K562 (cell line): ENCODE data around the gene GALNS. TPM values are rescaled to one million over a fixed set of nuclear protein-coding genes. Genes with fewer than 3 reads are reported as not detected.

Source experiments
- ARID2 ChIP-seq: fragments of 450-650 bp; IDR thresholded peaks from 2 replicates; pipeline ENCODE4 v1.6.1; 2017; ENCODE audit warnings: antibody characterized with exemption, mild to moderate bottlenecking
- ARID3B ChIP-seq: fragments of 250-450 bp; sonication (Bioruptor Pico); IDR thresholded peaks from 2 replicates; pipeline ENCODE4 v1.4.0; 2020; ENCODE audit warnings: borderline replicate concordance
- ASH1L ChIP-seq: fragments of 450-650 bp; IDR thresholded peaks from 2 replicates; pipeline ENCODE4 v1.6.1; 2018; ENCODE audit warnings: borderline replicate concordance, mild to moderate bottlenecking, low read depth; ENCODE audit not compliant: partially characterized antibody
- BHLHE40 ChIP-seq: IDR thresholded peaks from 2 replicates; pipeline ENCODE4 v1.6.1; 2011; ENCODE audit warnings: low read length, improper control_type of control experiment
- CBX1 ChIP-seq: sonication (generic); IDR thresholded peaks from 2 replicates; pipeline ENCODE4 v1.6.1; 2016; ENCODE audit warnings: antibody characterized with exemption, low read depth, mild to moderate bottlenecking
- CHD2 ChIP-seq: IDR thresholded peaks from 2 replicates; pipeline ENCODE4 v1.6.1; 2011; ENCODE audit warnings: low read depth, low read length
- FOS ChIP-seq: IDR thresholded peaks from 3 replicates; pipeline ENCODE4 v1.6.1; 2011; ENCODE audit not compliant: insufficient read length; ENCODE audit errors: extremely low read depth
- FOXK1 ChIP-seq: sonication (generic); formaldehyde crosslinking; IDR thresholded peaks from 2 replicates; pipeline ENCODE4 v1.8.0; 2022; ENCODE audit warnings: missing genetic modification reagents, mild to moderate bottlenecking, borderline replicate concordance
- GABPB1 ChIP-seq: sonication (generic); formaldehyde crosslinking; IDR thresholded peaks from 2 replicates; pipeline ENCODE4 v1.8.0; 2022; ENCODE audit warnings: mild to moderate bottlenecking, missing genetic modification reagents
- HDAC2 ChIP-seq: fragments of 450-650 bp; IDR thresholded peaks from 2 replicates; pipeline ENCODE4 v1.6.1; 2016; ENCODE audit warnings: mild to moderate bottlenecking
- HNRNPH1 ChIP-seq: fragments of 200-400 bp; formaldehyde crosslinking; optimal IDR thresholded peaks from 2 replicates; pipeline ENCODE3; 2017; ENCODE audit warnings: low read depth, mild to moderate bottlenecking, low read length, moderate library complexity
- MEF2D ChIP-seq: conservative IDR thresholded peaks from 2 replicates; pipeline ENCODE4 v1.6.1; 2016; ENCODE audit warnings: low read depth, missing genetic modification characterization, missing compliant biosample characterization
- MTA2 ChIP-seq: fragments of 450-650 bp; IDR thresholded peaks from 2 replicates; pipeline ENCODE4 v1.6.1; 2016; ENCODE audit warnings: low read depth
- PHTF2 ChIP-seq: fragments of 250-450 bp; sonication (Bioruptor Pico); IDR thresholded peaks from 2 replicates; pipeline ENCODE4 v1.5.0; 2021; ENCODE audit warnings: mild to moderate bottlenecking
- RBM39 ChIP-seq: fragments of 200-400 bp; formaldehyde crosslinking; optimal IDR thresholded peaks from 2 replicates; pipeline ENCODE3; 2018; ENCODE audit warnings: low read depth, low read length
- RCOR1 ChIP-seq, 2 experiments: IDR thresholded peaks; 2 replicates each; pipeline ENCODE4 v1.6.1; 2012; ENCODE audit warnings: low read depth in 2 of 2, low read length in 2 of 2, borderline replicate concordance in 1 of 2, improper control_type of control experiment in 1 of 2
- SMARCC2 ChIP-seq: fragments of 450-650 bp; IDR thresholded peaks from 2 replicates; pipeline ENCODE4 v1.6.1; 2017; ENCODE audit warnings: antibody characterized with exemption, moderate library complexity, mild to moderate bottlenecking, low read depth
- STAG1 ChIP-seq: sonication (generic); formaldehyde crosslinking; IDR thresholded peaks from 2 replicates; pipeline ENCODE4 v1.5.0; 2020; ENCODE audit warnings: missing genetic modification reagents, borderline replicate concordance
- ZFP1 ChIP-seq: fragments of 450-650 bp; formaldehyde crosslinking; IDR thresholded peaks from 2 replicates; pipeline ENCODE4 v1.4.0; 2020; ENCODE audit warnings: mild to moderate bottlenecking, mixed read lengths
- ZNF263 ChIP-seq: sonication (generic); formaldehyde crosslinking; IDR thresholded peaks from 2 replicates; pipeline ENCODE4 v1.8.0; 2022; ENCODE audit warnings: mild to moderate bottlenecking, missing genetic modification reagents, borderline replicate concordance
- ZNF444 ChIP-seq: fragments of 250-450 bp; sonication (Bioruptor Pico); IDR thresholded peaks from 2 replicates; pipeline ENCODE4 v1.4.0; 2020; ENCODE audit warnings: mild to moderate bottlenecking, moderate library complexity
- ZNF76 ChIP-seq: fragments of 250-450 bp; sonication (Bioruptor Pico); IDR thresholded peaks from 2 replicates; pipeline ENCODE4 v1.4.0; 2020; ENCODE audit warnings: mild to moderate bottlenecking, moderate library complexity, borderline replicate concordance
- polyA plus RNA-seq, 8 experiments: library from polyadenylated mRNA; depleted of rRNA in 4 of 8; stranded (reverse) in 5 of 8; unstranded in 3 of 8; fragments of >200 nt; fragmentation: Nextera tagmentation in 2 of 8; fragmentation: Illumina TruSeq in 1 of 8; extraction: Ambion mirVana in 2 of 8; extraction: Trizol in 1 of 8; gene quantifications; 2 replicates each; pipeline versions ENCODE4 v1.2.1 to v1.2.3, GENCODE V29; 2011 to 2014; ENCODE audit warnings: inconsistent platforms in 1 of 8, missing spikeins in 1 of 8
- total RNA-seq, 7 experiments: library from RNA; depleted of rRNA in 6 of 7; stranded (reverse); fragments of >200 nt in 6 of 7; fragmentation: Illumina TruSeq in 2 of 7; extraction: Trizol in 2 of 7; gene quantifications; 2 replicates each; pipeline versions ENCODE4 v1.2.1 to v1.2.3, GENCODE V29; 2011 to 2021; ENCODE audit warnings: low replicate concordance in 1 of 7
- TF ChIP-seq, protein P1 (sequence below): fragments of 250-450 bp; sonication (Bioruptor Pico); IDR thresholded peaks from 2 replicates; pipeline ENCODE4 v1.5.1; 2021; ENCODE audit warnings: mild to moderate bottlenecking
- TF ChIP-seq, protein P2 (sequence below): fragments of 450-650 bp; IDR thresholded peaks from 2 replicates; pipeline ENCODE4 v1.6.1; 2018; ENCODE audit not compliant: partially characterized antibody

Gene GALNS
- total and polyA plus RNA-seq, 9 of the 15 experiments (the other 6 are each of a cell fraction or from before 2014, with no cell fraction given), result 0.38 to 13.2 (median 4.3) TPM

DNA sequence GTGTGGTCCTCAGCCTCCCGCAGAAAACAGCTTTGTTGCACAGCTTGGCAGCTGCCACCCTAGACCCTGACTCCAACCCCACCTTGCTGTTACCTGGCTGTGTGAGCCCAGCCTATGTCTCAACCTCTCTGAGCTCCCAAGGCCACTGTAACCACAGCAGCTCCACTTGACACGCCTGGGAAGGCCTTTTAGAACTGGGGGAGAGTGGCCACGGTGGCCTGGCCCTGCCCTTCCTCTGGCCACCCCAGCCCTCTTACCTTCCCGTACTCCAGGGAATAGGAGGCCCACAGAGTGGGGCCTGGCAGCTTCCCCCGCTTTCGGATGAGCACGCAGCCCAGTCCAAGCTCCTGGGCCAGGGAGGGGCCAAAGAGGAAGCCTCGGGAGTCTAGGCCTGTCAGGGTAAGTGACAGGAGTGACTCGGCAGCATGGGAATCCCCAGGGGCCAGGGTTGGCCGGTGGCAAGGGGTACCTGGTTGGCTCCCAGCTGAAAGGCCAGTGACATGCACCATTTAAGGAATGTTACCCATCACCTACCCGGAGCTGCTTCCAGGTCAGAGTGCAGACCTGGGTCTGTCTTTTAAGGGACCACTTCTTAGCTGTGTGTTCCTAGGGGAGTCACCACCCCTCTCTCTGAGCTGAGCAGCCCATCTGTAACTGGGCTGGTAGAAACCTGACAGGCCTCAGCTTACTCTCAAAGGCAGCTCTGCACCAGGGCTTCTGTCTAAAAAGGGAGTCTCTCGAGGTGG, 46.4 kb downstream of the GALNS start (continued):
- TF ChIP-seq, protein P1, sequence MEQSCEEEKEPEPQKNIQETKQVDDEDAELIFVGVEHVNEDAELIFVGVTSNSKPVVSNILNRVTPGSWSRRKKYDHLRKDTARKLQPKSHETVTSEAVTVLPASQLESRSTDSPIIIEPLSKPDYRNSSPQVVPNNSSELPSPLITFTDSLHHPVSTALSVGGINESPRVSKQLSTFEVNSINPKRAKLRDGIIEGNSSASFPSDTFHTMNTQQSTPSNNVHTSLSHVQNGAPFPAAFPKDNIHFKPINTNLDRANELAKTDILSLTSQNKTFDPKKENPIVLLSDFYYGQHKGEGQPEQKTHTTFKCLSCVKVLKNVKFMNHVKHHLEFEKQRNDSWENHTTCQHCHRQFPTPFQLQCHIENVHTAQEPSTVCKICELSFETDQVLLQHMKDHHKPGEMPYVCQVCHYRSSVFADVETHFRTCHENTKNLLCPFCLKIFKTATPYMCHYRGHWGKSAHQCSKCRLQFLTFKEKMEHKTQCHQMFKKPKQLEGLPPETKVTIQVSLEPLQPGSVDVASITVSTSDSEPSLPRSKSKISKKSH, result no peak
- TF ChIP-seq ZNF263, result no peak
- no peak for TF ChIP-seq MTA2
- TF ChIP-seq BHLHE40, result no peak
- TF ChIP-seq STAG1 (CRISPR knock-in tag), result no peak
- no peak for TF ChIP-seq ARID2
- TF ChIP-seq ZNF444 (CRISPR knock-in tag), result no peak
- no peak for TF ChIP-seq FOXK1 (CRISPR knock-in tag)
- TF ChIP-seq RBM39, result no peak
- TF ChIP-seq PHTF2 (CRISPR knock-in tag), result no peak
- TF ChIP-seq ARID3B, result no peak
- no peak for TF ChIP-seq MEF2D (tag)
- no peak for TF ChIP-seq ZNF76 (CRISPR knock-in tag)
- TF ChIP-seq FOS, result no peak
- no peak for TF ChIP-seq CBX1
- peak; percentile 39; the same call in 1 of the 2 replicates for TF ChIP-seq GABPB1
- TF ChIP-seq HNRNPH1, result no peak
- no peak for TF ChIP-seq ASH1L
- no peak for TF ChIP-seq ZFP1 (CRISPR knock-in tag)
- TF ChIP-seq HDAC2, result peak; percentile 57; the same call in 1 of the 2 replicates
- peak in 1 of 2 experiments; percentile 53; a peak in 1 of 4 replicates for TF ChIP-seq RCOR1 (IDR thresholded peaks at IDR 0.05; ENCODE audit: borderline replicate concordance in 1 of 2, low read depth in 2 of 2, low read length in 2 of 2)
- no peak for TF ChIP-seq SMARCC2
- no peak for TF ChIP-seq CHD2
- TF ChIP-seq, protein P2, sequence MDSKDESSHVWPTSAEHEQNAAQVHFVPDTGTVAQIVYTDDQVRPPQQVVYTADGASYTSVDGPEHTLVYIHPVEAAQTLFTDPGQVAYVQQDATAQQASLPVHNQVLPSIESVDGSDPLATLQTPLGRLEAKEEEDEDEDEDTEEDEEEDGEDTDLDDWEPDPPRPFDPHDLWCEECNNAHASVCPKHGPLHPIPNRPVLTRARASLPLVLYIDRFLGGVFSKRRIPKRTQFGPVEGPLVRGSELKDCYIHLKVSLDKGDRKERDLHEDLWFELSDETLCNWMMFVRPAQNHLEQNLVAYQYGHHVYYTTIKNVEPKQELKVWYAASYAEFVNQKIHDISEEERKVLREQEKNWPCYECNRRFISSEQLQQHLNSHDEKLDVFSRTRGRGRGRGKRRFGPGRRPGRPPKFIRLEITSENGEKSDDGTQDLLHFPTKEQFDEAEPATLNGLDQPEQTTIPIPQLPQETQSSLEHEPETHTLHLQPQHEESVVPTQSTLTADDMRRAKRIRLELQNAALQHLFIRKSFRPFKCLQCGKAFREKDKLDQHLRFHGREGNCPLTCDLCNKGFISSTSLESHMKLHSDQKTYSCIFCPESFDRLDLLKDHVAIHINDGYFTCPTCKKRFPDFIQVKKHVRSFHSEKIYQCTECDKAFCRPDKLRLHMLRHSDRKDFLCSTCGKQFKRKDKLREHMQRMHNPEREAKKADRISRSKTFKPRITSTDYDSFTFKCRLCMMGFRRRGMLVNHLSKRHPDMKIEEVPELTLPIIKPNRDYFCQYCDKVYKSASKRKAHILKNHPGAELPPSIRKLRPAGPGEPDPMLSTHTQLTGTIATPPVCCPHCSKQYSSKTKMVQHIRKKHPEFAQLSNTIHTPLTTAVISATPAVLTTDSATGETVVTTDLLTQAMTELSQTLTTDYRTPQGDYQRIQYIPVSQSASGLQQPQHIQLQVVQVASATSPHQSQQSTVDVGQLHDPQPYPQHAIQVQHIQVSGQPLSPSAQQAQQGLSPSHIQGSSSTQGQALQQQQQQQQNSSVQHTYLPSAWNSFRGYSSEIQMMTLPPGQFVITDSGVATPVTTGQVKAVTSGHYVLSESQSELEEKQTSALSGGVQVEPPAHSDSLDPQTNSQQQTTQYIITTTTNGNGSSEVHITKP, result peak; percentile 72
